ENCODE data around the gene SOCS1.

The SOCS1 gene

GRCh38 chr16:11260596-11260966 is 4.6 kb upstream of the SOCS1 start:
- no peak for DNase-seq (ENCODE audit: low read depth, low spot score)

- DNase-seq (ENCODE audit: low read depth, low spot score), result no peak
Measured at GRCh38 chr16:11259655-11260595, 3.9 kb upstream of the SOCS1 start.

GRCh38 chr16:11258553-11259492 is 2.8 kb upstream of the SOCS1 start:
- DNase-seq (ENCODE audit: low read depth, low spot score), result no peak

- peak; percentile 88 for DNase-seq (ENCODE audit: low read depth, low spot score)
Measured at GRCh38 chr16:11257131-11257938, 1.3 kb upstream of the SOCS1 start.

- DNase-seq (ENCODE audit: low read depth, low spot score), result peak; percentile 81
Measured at GRCh38 chr16:11256661-11257130, 692 bp upstream of the SOCS1 start.

GRCh38 chr16:11254913-11255736 is 879 bp downstream of the SOCS1 start:
- peak; percentile 84 for DNase-seq (ENCODE audit: low read depth, low spot score)

- DNase-seq (ENCODE audit: low read depth, low spot score), result no peak
Measured at GRCh38 chr16:11253995-11254912, 1.8 kb downstream of the SOCS1 start.

- DNase-seq (ENCODE audit: low read depth, low spot score), result peak; percentile 24
Measured at GRCh38 chr16:11253009-11253994, 2.7 kb downstream of the SOCS1 start.

- no peak for DNase-seq (ENCODE audit: low read depth, low spot score)
Measured at GRCh38 chr16:11252482-11252931, 3.5 kb downstream of the SOCS1 start.

- peak; percentile 81 for DNase-seq (ENCODE audit: low read depth, low spot score)
Measured at GRCh38 chr16:11251525-11252481, 4.2 kb downstream of the SOCS1 start.

- no peak for DNase-seq (ENCODE audit: low read depth, low spot score)
Measured at GRCh38 chr16:11250786-11251524, 5.0 kb downstream of the SOCS1 start.

GRCh38 chr16:11250091-11250785 is 5.8 kb downstream of the SOCS1 start:
- DNase-seq (ENCODE audit: low read depth, low spot score), result no peak

GRCh38 chr16:11249233-11250061 is 6.6 kb downstream of the SOCS1 start:
- DNase-seq (ENCODE audit: low read depth, low spot score), result no peak

- DNase-seq (ENCODE audit: low read depth, low spot score), result no peak
Measured at GRCh38 chr16:11248133-11248532, 7.9 kb downstream of the SOCS1 start.

GRCh38 chr16:11245988-11246387 is 10.0 kb downstream of the SOCS1 start:
- no peak for DNase-seq (ENCODE audit: low read depth, low spot score)
